NT2/D1 (cell line): ENCODE results near the gene SPRYD3.

Experiments used
- DNase-seq: peaks from one replicate; pipeline ENCODE4 v3.0.0-alpha.2; 2011; ENCODE audit warnings: low read depth, low spot score
- H3K27me3 ChIP-seq: 2 replicates; pipeline ENCODE4 v1.6.0; 2011; ENCODE audit warnings: mild to moderate bottlenecking; ENCODE audit not compliant: insufficient read length, insufficient read depth
- H3K36me3 ChIP-seq: 2 replicates; pipeline ENCODE4 v1.6.1; 2011; ENCODE audit warnings: mild to moderate bottlenecking, low read length, mixed read lengths; ENCODE audit not compliant: insufficient read depth, insufficient read length
- H3K4me1 ChIP-seq: 2 replicates; pipeline ENCODE4 v1.5.1; 2011; ENCODE audit not compliant: insufficient read depth, insufficient read length
- H3K4me3 ChIP-seq: 2 replicates; pipeline ENCODE4 v1.5.1; 2011; ENCODE audit warnings: low read depth; ENCODE audit not compliant: insufficient read length
- H3K9ac ChIP-seq: 2 replicates; pipeline ENCODE4 v1.6.0; 2011; ENCODE audit warnings: low read depth; ENCODE audit not compliant: insufficient read length
- H3K9me3 ChIP-seq: 2 replicates; pipeline ENCODE4 v1.5.1; 2011; ENCODE audit warnings: mild to moderate bottlenecking, low read length; ENCODE audit not compliant: insufficient read depth
- SUZ12 ChIP-seq: IDR thresholded peaks from 2 replicates; pipeline ENCODE4 v1.6.1; 2011; ENCODE audit not compliant: insufficient read length, insufficient read depth; ENCODE audit errors: extremely low read depth
- YY1 ChIP-seq: IDR thresholded peaks from 2 replicates; pipeline ENCODE4 v1.6.1; 2011; ENCODE audit not compliant: insufficient read length, insufficient read depth
- ZNF274 ChIP-seq: IDR thresholded peaks from 2 replicates; pipeline ENCODE4 v1.6.1; 2011; ENCODE audit warnings: mild to moderate bottlenecking, low read depth, low read length

The SPRYD3 gene, protein sequence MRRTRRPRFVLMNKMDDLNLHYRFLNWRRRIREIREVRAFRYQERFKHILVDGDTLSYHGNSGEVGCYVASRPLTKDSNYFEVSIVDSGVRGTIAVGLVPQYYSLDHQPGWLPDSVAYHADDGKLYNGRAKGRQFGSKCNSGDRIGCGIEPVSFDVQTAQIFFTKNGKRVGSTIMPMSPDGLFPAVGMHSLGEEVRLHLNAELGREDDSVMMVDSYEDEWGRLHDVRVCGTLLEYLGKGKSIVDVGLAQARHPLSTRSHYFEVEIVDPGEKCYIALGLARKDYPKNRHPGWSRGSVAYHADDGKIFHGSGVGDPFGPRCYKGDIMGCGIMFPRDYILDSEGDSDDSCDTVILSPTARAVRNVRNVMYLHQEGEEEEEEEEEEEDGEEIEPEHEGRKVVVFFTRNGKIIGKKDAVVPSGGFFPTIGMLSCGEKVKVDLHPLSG

DNA sequence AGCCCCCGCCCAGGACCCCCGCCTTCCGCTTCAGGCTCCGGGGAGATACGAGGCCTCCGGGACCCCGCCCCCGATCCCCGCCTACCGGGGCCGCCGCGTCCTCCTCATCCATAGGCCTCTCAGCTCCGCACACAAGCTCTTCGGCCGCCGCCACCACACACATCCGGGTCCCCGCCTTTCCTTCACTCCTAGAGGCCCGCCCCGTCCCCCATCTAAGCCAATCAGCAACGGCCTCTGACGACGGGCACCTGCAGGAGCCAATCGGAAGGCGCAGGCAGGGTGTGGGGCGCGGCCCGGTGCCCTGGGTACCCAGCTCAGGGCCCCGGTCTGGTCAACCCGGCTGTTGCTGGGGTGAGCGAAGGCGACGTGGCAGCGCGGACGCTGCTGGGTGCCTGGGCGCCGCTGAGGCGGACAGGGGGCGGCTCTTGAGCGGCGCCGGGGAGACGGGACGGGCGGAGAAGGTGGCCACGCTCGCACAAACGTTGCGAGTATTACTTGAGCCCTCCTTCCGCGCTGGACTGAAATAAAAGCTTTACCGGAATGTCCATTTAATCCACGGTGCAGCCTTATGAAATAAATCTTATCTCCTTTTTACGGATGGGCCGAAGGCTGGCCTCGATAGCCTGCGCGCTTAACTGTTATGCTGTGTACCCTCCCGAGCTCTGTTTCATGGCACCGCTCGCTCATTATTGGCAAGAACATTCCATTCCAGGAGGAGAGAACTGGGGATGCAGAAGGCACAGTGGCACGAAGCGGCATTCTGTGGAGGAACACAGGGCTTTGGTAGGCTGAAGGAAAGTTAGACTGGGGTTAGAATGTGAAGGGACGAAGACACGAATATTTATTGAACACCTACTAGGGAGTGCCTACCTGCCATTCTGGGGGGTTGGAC lies at the start of gene SPRYD3:
SPRYD3 (minus strand) TSS at position 165 of the 892 bp plus-strand sequence; CDS start at position 108, 57 bp downstream.
- TF ChIP-seq SUZ12 (no peak), YY1 (no peak), ZNF274 (no peak)
- peaks cover 11% of the 10 kb centered on the region for H3K27me3 ChIP-seq
- peak within 1 kb of the TSS; percentile 62 for H3K4me3 ChIP-seq
- H3K9ac ChIP-seq = peak within 1 kb of the TSS; percentile 81
- DNase-seq = peak; percentile 94
- H3K4me1 ChIP-seq = peaks cover 3% of the 10 kb centered on the region
- peaks cover 4% of the 10 kb centered on the region for H3K9me3 ChIP-seq
- peaks cover 16% of the 10 kb centered on the region for H3K36me3 ChIP-seq

DNA sequence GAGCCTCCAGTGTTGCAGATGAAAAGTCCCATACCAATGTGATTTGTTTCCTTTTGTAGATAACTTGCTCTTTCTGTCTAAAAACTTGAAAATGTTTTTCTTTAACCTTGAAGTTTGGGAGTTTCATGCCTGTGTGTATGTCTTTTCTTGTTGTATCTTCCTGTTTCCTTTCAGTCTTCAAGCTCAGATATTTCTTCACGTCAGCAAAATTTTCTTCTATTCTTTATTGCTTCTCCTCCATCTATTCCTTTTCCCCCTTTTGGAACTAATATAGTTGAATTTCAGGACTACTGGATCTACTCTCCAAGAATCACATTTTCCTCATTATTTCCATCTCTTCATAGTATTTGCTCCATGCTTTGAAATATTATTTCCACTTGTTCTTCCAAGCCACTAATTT lies 48.0 kb upstream of the SPRYD3 start:
- TF ChIP-seq ZNF274 (no peak), SUZ12 (no peak), YY1 (no peak)
- no peaks in the 10 kb centered on the region for H3K36me3 ChIP-seq
- H3K27me3 ChIP-seq = peaks cover 5% of the 10 kb centered on the region
- no peaks in the 10 kb centered on the region; the same call in 1 of the 2 replicates for H3K9me3 ChIP-seq
- no peak overlapping the region for H3K4me3 ChIP-seq
- no peak overlapping the region for H3K9ac ChIP-seq
- H3K4me1 ChIP-seq = peaks cover 10% of the 10 kb centered on the region
- no peak for DNase-seq

GRCh38 chr12:53124352-53124723 lies 45.1 kb upstream of the SPRYD3 start:
- no peaks in the 10 kb centered on the region; the same call in 1 of the 2 replicates for H3K9me3 ChIP-seq
- no peak overlapping the region for H3K9ac ChIP-seq
- TF ChIP-seq SUZ12 (no peak), ZNF274 (no peak), YY1 (no peak)
- peaks cover 10% of the 10 kb centered on the region for H3K4me1 ChIP-seq
- no peaks in the 10 kb centered on the region for H3K36me3 ChIP-seq
- H3K4me3 ChIP-seq = no peak overlapping the region
- peaks cover 8% of the 10 kb centered on the region for H3K27me3 ChIP-seq
- no peak for DNase-seq

- peaks cover 10% of the 10 kb centered on the region for H3K27me3 ChIP-seq
Observed at GRCh38 chr12:53123578-53124351, 44.6 kb upstream of the SPRYD3 start.

DNA sequence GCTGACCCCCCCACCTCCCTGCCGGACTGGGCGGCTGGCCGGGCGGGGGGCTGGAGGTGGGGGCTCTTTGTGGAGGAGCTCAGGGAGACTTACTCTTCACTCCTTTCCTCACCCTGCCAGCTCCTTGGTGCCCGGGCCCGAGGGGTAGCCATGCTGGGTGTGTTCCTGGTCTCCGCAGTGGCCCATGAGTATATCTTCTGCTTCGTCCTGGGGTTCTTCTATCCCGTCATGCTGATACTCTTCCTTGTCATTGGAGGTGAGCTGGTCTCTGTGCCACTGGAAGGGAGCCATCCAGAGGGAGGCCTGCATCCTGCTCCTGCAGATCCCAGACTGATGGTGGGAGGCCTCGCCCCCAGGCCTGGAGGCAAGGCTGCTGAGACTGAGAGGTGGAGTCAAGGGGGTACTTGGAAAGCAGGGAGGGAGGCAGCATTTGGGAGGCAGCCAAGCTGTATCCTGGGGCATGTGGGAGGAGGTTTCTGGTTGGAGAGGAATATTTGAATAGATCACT lies 43.8 kb upstream of the SPRYD3 start:
- DNase-seq = no peak
- peak overlapping the region; percentile 6 for H3K9ac ChIP-seq
- TF ChIP-seq SUZ12 (no peak), YY1 (no peak), ZNF274 (no peak)

More at GRCh38 chr12:53123578-53124351, 44.6 kb upstream of the SPRYD3 start:
- Histone ChIP-seq H3K4me1 (peaks cover 10% of the 10 kb centered on the region), H3K4me3 (no peak overlapping the region), H3K36me3 (no peaks in the 10 kb centered on the region), H3K9ac (no peak overlapping the region), H3K9me3 (no peaks in the 10 kb centered on the region; the same call in 1 of the 2 replicates)
- TF ChIP-seq YY1 (no peak), ZNF274 (no peak), SUZ12 (no peak)
- no peak for DNase-seq

DNA sequence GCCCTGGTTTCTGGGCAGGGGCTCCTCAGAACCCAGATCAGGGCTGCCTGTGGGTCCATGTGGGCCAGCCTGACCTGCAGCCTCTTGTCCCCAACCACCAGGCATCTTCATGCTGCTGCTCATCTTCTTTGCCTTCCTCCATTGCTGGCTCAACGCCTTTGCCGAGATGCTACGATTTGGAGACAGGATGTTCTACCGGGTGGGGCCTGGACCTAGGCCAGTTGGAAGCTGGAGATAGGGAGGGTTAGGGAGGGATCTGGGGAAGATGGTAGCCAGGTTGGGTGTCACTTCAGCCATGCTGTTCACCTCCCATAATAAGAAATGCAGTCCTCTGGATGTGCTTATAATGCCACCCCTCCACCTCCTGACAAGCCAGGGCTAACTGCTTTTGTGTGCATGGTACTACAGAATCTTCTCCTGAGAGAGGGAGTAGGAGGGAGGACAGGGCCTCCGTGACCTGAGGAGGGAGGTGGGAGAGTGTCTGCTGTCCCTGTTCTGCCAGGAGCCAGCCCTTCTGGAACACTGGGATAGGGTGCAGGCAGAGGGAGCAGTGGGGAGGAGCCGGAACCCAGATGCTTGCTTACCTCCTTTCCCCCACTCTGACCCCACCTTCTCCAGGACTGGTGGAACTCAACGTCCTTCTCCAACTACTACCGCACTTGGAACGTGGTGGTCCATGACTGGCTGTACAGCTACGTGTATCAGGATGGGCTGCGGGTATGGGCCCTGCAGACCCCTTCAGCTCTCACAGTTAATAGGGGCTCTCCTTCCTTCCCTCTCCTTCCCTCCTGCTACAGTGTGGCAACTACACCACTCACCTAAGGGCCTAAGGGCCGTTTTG lies 41.7 kb upstream of the SPRYD3 start:
- Histone ChIP-seq H3K9me3 (no peaks in the 10 kb centered on the region; the same call in 1 of the 2 replicates), H3K36me3 (no peaks in the 10 kb centered on the region), H3K4me3 (no peak overlapping the region), H3K27me3 (peaks cover 12% of the 10 kb centered on the region), H3K9ac (no peak overlapping the region), H3K4me1 (peaks cover 6% of the 10 kb centered on the region)
- DNase-seq = no peak
- no peak for TF ChIP-seq ZNF274
- no peak for TF ChIP-seq YY1

More for the DNA sequence above, 43.8 kb upstream of the SPRYD3 start:
- H3K9me3 ChIP-seq = no peaks in the 10 kb centered on the region; the same call in 1 of the 2 replicates
- no peaks in the 10 kb centered on the region for H3K36me3 ChIP-seq
- H3K4me3 ChIP-seq = no peak overlapping the region
- H3K27me3 ChIP-seq = peaks cover 12% of the 10 kb centered on the region
- peaks cover 10% of the 10 kb centered on the region for H3K4me1 ChIP-seq
